HEK293T (cell line): Measurements from ENCODE around the gene PARG.
"Not testable (repeated sequence)": the region's sequence is repeated elsewhere in the genome, so short reads cannot be mapped to it uniquely, and the experiment has no call there.

Experiments
- CTCF ChIA-PET: fragments of 350-600 bp; formaldehyde crosslinking; extraction: SDS; loops from one replicate; lab custom pipeline; 2021; ENCODE audit warnings: antibody characterized with exemption, inconsistent platforms; lab: Yijun Ruan, JAX
- POLR2A ChIA-PET: fragments of 350-600 bp; formaldehyde crosslinking; extraction: SDS; loops from one replicate; lab custom pipeline; 2020; ENCODE audit warnings: antibody characterized with exemption, inconsistent platforms; lab: Yijun Ruan, JAX
- DNase-seq: peaks from one replicate; pipeline ENCODE4 v3.0.0; 2012; ENCODE audit warnings: mixed read lengths; ENCODE audit errors: extremely low spot score
- ELF4 ChIP-seq: fragments of 450-650 bp; IDR thresholded peaks from 2 replicates; pipeline ENCODE4 v1.6.1; 2017; ENCODE audit warnings: antibody characterized with exemption
- L3MBTL2 ChIP-seq: fragments of 450-650 bp; conservative IDR thresholded peaks from 2 replicates; pipeline ENCODE4 v1.6.1; 2016; ENCODE audit warnings: mild to moderate bottlenecking

PARG gene

DNA sequence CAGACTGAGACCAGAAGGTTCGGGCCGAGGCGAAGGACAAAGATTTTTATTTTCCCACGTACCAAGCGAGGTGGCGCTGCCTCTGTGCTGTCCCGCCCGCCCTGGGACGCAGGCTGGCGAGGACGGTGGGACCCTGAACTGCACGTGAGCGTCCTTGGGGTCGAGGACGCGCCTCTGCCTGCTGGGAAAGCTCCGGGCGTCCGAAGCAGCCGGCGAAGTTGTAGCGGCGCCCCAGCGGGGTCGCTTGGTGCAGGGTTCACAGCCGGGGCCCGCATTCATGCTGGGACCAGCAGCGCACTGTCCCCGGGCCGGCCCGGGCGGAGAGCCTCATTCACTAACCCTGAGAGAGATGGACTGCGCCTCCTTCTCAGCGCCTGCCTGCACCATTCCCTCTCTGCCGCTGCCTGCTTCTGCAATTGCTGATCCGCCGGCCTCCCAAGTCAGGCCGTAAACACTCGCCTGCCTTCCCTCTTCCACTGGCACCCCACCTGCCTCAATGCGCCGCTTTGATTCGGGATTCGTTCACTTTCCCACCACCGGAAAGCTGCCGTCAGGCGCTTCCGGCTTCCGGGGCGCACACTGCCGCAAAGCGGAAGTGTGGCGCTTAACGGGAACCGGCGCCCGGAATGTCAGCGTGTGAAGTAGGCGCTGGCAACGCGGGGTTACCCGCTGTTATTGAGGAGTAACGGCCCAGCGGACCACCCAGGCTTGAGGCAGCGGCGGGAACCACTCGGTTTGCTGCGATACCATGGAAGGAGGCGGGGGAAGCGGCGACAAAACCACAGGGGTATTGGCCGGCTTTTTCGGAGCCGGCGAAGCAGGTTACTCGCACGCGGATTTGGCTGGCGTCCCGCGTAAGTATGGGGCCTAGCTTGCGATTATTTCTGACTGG lies at the start of gene PARG, which contains the start of gene TIMM23B:
TSS of gene PARG (minus strand) at position 581 of the 892 bp plus-strand sequence. CDS start at position 279, 302 bp downstream.
TSS of gene TIMM23B (plus strand) at position 607 of the 892 bp plus-strand sequence. CDS start at position 749, 142 bp downstream.
- CTCF ChIA-PET, POLR2A ChIA-PET: not testable (repeated sequence)
- TF ChIP-seq ELF4 (peak; percentile 58; the same call in 1 of the 2 replicates), L3MBTL2 (peak; percentile 97)
- DNase-seq = peak; percentile 44

DNA sequence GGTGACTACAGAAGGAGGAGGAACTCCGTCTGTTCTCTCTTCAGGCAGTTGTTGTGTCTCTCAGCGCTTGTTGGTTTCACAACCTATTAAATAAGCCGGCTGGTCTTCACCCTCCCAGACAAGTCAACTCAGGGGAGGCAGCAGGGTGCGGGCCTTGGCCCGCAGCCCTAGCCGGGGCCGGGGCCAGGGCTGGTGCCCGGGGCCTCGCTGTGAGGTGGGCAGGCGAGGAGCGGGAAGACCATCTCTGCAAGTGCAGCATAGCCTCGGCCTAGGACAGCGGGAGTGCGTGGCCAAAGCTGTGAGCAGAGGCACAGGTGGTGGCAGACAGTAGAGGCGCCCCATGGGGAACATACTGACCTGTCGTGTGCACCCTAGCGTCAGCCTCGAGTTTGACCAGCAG lies 46.5 kb upstream of the PARG start, which contains the start of gene AGAP6:
TSS of gene AGAP6 (plus strand) at position 31 of the 400 bp plus-strand sequence. CDS start at position 341, 310 bp downstream.
- CTCF ChIA-PET, DNase-seq, POLR2A ChIA-PET: not testable (repeated sequence)

DNA sequence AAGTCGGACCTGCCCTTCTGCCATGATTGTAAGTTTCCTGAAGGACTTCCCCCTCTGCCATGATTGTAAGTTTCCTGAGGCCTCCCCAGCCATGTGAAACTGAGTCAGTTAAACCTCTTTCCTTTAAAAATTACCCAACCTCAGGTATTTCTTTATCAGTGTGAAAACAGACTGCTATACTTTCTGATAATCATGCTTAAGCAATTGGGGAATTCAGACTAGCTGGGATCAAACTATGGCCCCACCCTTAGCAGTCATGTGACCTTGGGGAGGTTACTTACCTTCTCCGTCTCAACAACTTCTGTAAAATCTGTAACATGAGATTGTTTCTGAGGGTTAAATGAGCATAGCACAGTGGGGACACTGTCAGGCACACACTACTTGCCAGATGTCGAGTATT lies 45.4 kb upstream of the PARG start:
- POLR2A ChIA-PET = not testable (repeated sequence)

GRCh38 chr10:49977756-49978155 lies 35.9 kb upstream of the PARG start:
- CTCF ChIA-PET, POLR2A ChIA-PET, DNase-seq: not testable (repeated sequence)

More for the DNA sequence above, 45.4 kb upstream of the PARG start:
- DNase-seq, CTCF ChIA-PET: not testable (repeated sequence)

DNA sequence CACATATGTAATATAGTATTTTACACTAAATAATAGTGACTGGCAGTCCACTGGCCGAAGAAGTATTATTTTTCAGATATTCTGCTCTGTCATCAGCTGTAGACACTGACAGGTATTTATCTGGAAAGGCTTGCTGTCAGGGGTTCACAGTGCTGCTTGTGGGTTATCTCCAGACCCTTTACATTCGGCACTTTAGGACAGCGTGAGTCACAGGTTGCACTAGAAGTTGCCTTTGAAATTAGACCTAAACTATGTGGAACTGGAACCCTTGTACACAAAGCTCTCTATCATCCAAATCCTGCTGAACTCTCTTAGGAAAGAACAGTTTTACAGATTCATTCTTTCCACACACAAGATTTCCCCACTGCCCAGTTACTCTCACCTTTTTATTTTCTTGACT lies 30.3 kb upstream of the PARG start:
- DNase-seq, POLR2A ChIA-PET, CTCF ChIA-PET: not testable (repeated sequence)

- POLR2A ChIA-PET, DNase-seq, CTCF ChIA-PET: not testable (repeated sequence)
Measured at GRCh38 chr10:49971466-49971865, 29.6 kb upstream of the PARG start.

- POLR2A ChIA-PET, DNase-seq, CTCF ChIA-PET: not testable (repeated sequence)
Measured at GRCh38 chr10:49970331-49970857, 28.6 kb upstream of the PARG start.

DNA sequence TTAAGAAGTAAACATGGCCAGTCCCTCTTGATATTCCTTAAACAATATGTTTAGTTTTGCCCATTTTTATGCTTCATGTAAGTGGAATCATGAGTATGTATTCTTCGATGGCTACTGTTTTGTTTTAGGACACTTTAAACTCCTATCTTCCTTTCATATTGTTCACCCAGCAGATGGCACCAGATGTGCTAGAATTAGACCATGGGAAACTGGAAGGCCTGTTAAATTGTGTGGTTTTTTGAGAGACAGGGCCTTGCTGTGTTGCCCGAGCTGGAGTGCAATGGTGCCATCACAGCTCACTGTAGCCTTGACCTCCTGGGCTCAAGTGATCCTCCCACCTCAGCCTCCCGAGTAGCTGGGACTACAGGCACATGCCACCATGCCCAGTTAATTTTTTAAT lies 11.3 kb upstream of the PARG start:
- CTCF ChIA-PET, DNase-seq, POLR2A ChIA-PET: not testable (repeated sequence)

- DNase-seq, POLR2A ChIA-PET, CTCF ChIA-PET: not testable (repeated sequence)
Measured at GRCh38 chr10:49952006-49952405, 10.2 kb upstream of the PARG start.

DNA sequence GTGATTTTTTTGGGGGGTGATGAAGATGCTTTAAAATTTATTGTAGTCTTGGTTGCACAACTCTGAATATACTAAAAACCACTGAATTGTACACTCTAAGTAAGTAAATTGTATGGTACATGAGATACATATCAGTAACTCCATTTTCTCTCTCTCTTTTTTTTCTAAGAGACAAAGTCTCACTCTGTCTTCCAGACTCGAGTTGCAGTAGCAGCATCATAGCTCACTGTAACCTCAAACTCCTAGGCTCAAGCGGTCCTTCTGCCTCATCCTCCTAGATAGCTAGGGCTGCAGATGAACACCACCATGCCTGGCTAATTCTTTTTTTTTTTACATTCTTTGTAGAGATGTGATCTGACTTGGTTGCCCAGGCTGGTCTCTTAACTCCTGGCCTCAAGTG lies 6.9 kb upstream of the PARG start:
- POLR2A ChIA-PET, DNase-seq, CTCF ChIA-PET: not testable (repeated sequence)

- DNase-seq, CTCF ChIA-PET, POLR2A ChIA-PET: not testable (repeated sequence)
Measured at GRCh38 chr10:49948142-49948541, 6.3 kb upstream of the PARG start.

GRCh38 chr10:49943607-49944006 lies 1.8 kb upstream of the PARG start:
- DNase-seq, CTCF ChIA-PET, POLR2A ChIA-PET: not testable (repeated sequence)

DNA sequence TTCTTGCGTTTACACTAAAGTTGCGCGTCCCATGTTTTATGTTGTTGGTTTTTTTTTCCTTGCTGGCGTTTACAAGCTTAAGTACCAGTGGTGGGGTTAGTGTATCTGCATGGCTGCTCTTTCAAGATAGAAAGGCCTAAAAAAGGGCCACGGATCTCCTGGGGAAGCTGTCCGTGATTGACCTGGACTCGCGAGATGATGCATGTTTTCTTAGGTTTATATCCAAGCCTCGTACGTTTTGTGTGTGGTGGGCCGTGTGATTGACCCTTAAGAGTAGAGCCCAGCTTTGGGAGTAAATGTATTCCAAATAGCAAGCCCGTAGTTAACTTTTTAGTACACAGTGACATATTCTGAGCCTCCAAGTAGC lies 495 bp upstream of the PARG start:
- DNase-seq, POLR2A ChIA-PET, CTCF ChIA-PET: not testable (repeated sequence)

DNA sequence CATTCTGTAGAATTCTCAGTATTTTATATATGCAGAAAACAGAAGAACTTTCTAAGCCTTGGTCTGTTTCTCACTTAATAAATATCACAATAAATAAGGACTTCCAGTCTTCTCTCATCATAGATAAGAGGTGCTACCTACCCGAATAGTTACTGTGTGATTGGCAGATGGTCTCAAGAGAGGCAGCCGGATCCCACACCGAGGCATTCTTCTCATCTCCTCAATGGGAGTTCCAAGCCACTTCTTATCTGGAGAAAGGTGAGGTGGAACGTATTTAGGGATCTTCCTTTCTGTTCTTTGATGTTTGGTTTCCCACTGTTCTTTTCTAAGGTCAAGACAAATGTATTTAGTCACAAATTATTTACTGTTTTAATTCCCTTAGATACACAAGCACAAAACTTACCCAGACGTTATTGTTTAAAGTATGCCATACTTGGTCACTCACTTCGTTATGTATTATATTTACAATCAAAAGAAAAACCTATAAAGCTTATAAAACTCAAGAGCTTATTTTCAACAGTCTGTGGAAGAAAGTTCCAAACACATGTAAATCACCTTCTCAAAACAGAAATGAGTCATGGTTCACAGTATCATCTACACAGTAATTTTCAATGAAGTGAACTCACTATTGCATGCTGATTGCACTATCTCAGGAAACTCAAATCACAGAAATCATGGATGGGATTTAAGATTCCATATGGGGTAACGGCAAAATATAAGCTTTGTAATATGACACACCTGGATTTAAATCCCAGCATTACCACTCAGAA lies 9.7 kb downstream of the PARG start:
- POLR2A ChIA-PET, DNase-seq, CTCF ChIA-PET: not testable (repeated sequence)

GRCh38 chr10:49931276-49931675 lies 10.6 kb downstream of the PARG start:
- POLR2A ChIA-PET, DNase-seq, CTCF ChIA-PET: not testable (repeated sequence)

DNA sequence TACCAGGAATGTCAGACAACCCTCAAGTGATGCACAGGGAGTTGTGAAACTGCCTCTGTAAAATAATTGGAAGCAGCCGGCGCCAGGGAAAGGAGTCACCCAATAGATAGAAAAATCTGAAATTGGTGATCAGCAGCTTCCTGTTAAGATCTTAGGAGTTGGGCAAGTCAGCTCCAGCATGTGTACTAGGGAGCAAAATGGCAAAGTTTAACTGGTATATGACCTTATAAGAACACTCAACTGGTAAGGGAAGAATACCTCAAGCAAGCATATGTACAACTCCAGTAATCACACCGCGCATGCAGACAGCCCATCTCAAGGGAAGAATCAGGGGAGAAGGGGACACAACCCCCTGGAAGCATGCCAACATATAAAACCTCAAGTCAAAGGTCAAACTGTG lies 18.3 kb downstream of the PARG start:
- CTCF ChIA-PET, POLR2A ChIA-PET, DNase-seq: not testable (repeated sequence)

DNA sequence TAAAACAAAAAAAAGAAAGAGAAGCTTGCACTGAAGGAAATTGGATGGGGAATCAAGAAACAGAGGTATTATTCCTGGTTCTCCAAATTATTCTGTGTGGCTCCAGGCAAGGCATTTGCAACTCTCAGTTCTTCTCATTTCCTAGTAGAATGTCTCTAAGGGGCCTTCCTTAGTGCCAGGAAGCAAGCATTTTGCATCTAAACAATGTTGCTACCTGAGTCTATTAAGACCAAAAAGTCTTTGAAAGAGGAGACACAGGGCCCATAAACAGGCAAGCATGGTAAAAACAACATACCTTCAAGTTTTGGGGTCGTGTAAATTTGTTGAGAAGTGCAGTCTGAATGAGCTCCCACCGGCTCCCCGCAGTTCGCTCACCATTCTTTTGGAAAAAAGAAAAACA lies 19.8 kb downstream of the PARG start:
- DNase-seq, CTCF ChIA-PET, POLR2A ChIA-PET: not testable (repeated sequence)

- CTCF ChIA-PET, DNase-seq, POLR2A ChIA-PET: not testable (repeated sequence)
Measured at GRCh38 chr10:49917927-49918326, 23.9 kb downstream of the PARG start.
